Measurements from ENCODE around the gene FBP1.

DNA sequence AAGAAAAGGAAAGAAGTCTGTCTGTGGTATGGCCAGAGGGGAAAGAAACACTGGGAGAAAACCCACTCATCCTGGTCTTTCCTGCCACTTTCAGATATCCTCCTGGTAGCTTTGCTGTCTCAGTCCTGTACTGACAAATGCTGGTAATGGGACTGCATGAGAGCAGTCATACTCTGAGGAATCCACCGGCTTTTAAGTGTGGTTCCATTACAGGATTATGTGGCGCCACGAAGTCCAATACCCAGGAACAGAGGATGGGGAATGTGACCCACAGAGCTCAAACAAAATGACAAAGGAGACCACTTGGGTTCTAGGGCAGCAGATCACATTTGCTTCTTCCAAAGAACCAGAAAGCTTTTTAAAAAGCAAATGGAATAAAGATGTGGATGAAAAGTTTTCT, 26.3 kb upstream of the FBP1 start:
- TF ChIP-seq ZC3H10 (CRISPR knock-in tag; IDR thresholded peaks at IDR 0.05) = no peak
- TF ChIP-seq GLIS3 (CRISPR knock-in tag; IDR thresholded peaks at IDR 0.05) = no peak
- TF ChIP-seq, protein P1, sequence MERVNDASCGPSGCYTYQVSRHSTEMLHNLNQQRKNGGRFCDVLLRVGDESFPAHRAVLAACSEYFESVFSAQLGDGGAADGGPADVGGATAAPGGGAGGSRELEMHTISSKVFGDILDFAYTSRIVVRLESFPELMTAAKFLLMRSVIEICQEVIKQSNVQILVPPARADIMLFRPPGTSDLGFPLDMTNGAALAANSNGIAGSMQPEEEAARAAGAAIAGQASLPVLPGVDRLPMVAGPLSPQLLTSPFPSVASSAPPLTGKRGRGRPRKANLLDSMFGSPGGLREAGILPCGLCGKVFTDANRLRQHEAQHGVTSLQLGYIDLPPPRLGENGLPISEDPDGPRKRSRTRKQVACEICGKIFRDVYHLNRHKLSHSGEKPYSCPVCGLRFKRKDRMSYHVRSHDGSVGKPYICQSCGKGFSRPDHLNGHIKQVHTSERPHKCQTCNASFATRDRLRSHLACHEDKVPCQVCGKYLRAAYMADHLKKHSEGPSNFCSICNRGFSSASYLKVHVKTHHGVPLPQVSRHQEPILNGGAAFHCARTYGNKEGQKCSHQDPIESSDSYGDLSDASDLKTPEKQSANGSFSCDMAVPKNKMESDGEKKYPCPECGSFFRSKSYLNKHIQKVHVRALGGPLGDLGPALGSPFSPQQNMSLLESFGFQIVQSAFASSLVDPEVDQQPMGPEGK (CRISPR knock-in tag; IDR thresholded peaks at IDR 0.05; ENCODE audit: borderline replicate concordance) = no peak

All from SK-N-SH treated with all-trans-retinoic acid at 6 μM for 48 hours (cell line).